OCI-M2 (cell line): ENCODE data around the gene CYP3A7.
"Not testable (repeated sequence)": the region's sequence is repeated elsewhere in the genome, so short reads cannot be mapped to it uniquely, and the experiment has no call there.

ENCODE experiments used
- DNase-seq: peaks from one replicate; lab custom pipeline; 2025; ENCODE audit not compliant: unreplicated experiment; lab: John Stamatoyannopoulos, UW

CYP3A7 gene

GRCh38 chr7:99742737-99743394 lies 7.9 kb upstream of the CYP3A7 start:
- DNase-seq: no peak

GRCh38 chr7:99741441-99741795 lies 6.4 kb upstream of the CYP3A7 start:
- DNase-seq: no peak

- DNase-seq: no peak
These were observed 5.8 kb upstream of the CYP3A7 start for GRCh38 chr7:99740573-99741440.

- DNase-seq: no peak
These were observed 4.9 kb upstream of the CYP3A7 start for GRCh38 chr7:99739699-99740572.

GRCh38 chr7:99737726-99738125 lies 2.7 kb upstream of the CYP3A7 start:
- DNase-seq: no peak

GRCh38 chr7:99736667-99737066 lies 1.7 kb upstream of the CYP3A7 start:
- DNase-seq: not testable (repeated sequence)

GRCh38 chr7:99733448-99733847 lies 1.5 kb downstream of the CYP3A7 start:
- DNase-seq: no peak

GRCh38 chr7:99733003-99733402 lies 2.0 kb downstream of the CYP3A7 start:
- DNase-seq: no peak

- DNase-seq: no peak
These were observed 3.2 kb downstream of the CYP3A7 start for GRCh38 chr7:99731638-99732374.

GRCh38 chr7:99730992-99731391 lies 4.0 kb downstream of the CYP3A7 start:
- no peak for DNase-seq

GRCh38 chr7:99730238-99730810 lies 4.7 kb downstream of the CYP3A7 start:
- no peak for DNase-seq

GRCh38 chr7:99729486-99730237 lies 5.3 kb downstream of the CYP3A7 start:
- DNase-seq: no peak

GRCh38 chr7:99728615-99729014 lies 6.4 kb downstream of the CYP3A7 start:
- DNase-seq: no peak

GRCh38 chr7:99723201-99723600 lies 11.8 kb downstream of the CYP3A7 start:
- not testable (repeated sequence) for DNase-seq

GRCh38 chr7:99720800-99721595 lies 14.0 kb downstream of the CYP3A7 start:
- DNase-seq: no peak

- DNase-seq: no peak
These were observed 14.8 kb downstream of the CYP3A7 start for GRCh38 chr7:99719996-99720769.

GRCh38 chr7:99713995-99714570 lies 20.9 kb downstream of the CYP3A7 start:
- DNase-seq: no peak
